Measurements from ENCODE around the gene CFAP300.

- no peak for TF ChIP-seq CTCF (IDR thresholded peaks at IDR 0.05; ENCODE audit: borderline replicate concordance, extremely low read depth, low read length, poor library complexity, severe bottlenecking)
- no peak for TF ChIP-seq EZH2 (IDR thresholded peaks at IDR 0.05; ENCODE audit: borderline replicate concordance, low read depth, low read length, severe bottlenecking)
Measured at GRCh38 chr11:102099755-102100154, 52.5 kb downstream of the CFAP300 start.

All from DND-41 (cell line).